Esophagus squamous epithelium (tissue), 4 donors: ENCODE data around the gene SAC3D1.

Experiments
- CTCF ChIP-seq, 6 experiments: fragments of 450-650 bp in 4 of 6; fragments of 200-600 bp in 2 of 6; sonication (generic) in 2 of 6; IDR thresholded peaks; one replicate each; pipeline ENCODE4 v1.5.1; 2016 to 2019; ENCODE audit warnings: antibody characterized with exemption in 6 of 6, mild to moderate bottlenecking in 4 of 6, moderate library complexity in 4 of 6
- POLR2A ChIP-seq, 4 donors: fragments of 450-650 bp; IDR thresholded peaks; one replicate each; pipeline ENCODE4 v1.6.1; 2017; ENCODE audit warnings: antibody characterized with exemption in 4 of 4, mild to moderate bottlenecking in 4 of 4, moderate library complexity in 3 of 4

- TF ChIP-seq POLR2A (IDR thresholded peaks at IDR 0.05) (no peak), CTCF (IDR thresholded peaks at IDR 0.05) (no peak)
These were observed 24.8 kb downstream of the SAC3D1 start for GRCh38 chr11:65065851-65066250.
